ENCODE data around the gene TIMP2.

DNA sequence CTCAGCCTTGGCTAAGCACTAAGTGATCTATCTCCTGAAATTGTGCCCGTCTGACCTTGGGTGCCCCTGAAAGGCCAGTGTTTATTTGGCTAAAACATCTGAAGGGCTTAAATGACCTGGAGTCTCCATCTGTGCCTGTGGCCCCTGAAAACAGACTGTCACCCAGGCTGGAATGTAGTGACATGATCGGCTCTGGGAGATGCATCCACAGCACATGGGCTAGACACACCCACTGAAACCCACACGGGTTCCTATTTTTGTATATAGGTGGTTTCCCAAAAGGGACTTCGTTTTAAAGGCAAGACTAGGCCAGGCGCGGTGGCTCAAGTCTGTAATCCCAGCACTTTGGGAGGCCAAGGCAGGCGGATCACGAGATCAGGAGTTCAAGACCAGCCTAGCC lies 35.7 kb downstream of the TIMP2 start:
- TF ChIP-seq, protein P1, sequence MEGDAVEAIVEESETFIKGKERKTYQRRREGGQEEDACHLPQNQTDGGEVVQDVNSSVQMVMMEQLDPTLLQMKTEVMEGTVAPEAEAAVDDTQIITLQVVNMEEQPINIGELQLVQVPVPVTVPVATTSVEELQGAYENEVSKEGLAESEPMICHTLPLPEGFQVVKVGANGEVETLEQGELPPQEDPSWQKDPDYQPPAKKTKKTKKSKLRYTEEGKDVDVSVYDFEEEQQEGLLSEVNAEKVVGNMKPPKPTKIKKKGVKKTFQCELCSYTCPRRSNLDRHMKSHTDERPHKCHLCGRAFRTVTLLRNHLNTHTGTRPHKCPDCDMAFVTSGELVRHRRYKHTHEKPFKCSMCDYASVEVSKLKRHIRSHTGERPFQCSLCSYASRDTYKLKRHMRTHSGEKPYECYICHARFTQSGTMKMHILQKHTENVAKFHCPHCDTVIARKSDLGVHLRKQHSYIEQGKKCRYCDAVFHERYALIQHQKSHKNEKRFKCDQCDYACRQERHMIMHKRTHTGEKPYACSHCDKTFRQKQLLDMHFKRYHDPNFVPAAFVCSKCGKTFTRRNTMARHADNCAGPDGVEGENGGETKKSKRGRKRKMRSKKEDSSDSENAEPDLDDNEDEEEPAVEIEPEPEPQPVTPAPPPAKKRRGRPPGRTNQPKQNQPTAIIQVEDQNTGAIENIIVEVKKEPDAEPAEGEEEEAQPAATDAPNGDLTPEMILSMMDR (IDR thresholded peaks at IDR 0.05; ENCODE audit: low read depth, low read length): no peak
- TF ChIP-seq EZH2phosphoT487 (IDR thresholded peaks at IDR 0.05; ENCODE audit: low read depth): no peak

Measured in OCI-LY3 (cell line).